DOHH2 (cell line): ENCODE measurements around the gene ZNF816.

Source experiments
- H3F3A ChIP-seq: fragments of 200-600 bp; sonication (generic), shearing (Covaris generic); 2 replicates; pipeline ENCODE4 v1.6.0; 2016; ENCODE audit warnings: antibody characterized with exemption, mild to moderate bottlenecking; ENCODE audit not compliant: control insufficient read depth, insufficient read depth
- H3K27ac ChIP-seq: fragments of 200-600 bp; sonication (generic); 2 replicates; pipeline ENCODE4 v1.5.1; 2014; ENCODE audit warnings: low read depth, mild to moderate bottlenecking, low read length, moderate library complexity
- H3K27me3 ChIP-seq: fragments of 200-600 bp; sonication (generic); 2 replicates; pipeline ENCODE4 v1.6.1; 2014; ENCODE audit warnings: mild to moderate bottlenecking, low read length, mixed read lengths; ENCODE audit not compliant: control insufficient read depth
- H3K36me3 ChIP-seq: fragments of 200-600 bp; sonication (generic); 2 replicates; pipeline ENCODE4 v1.6.1; 2014; ENCODE audit warnings: mild to moderate bottlenecking, low read length, moderate library complexity, mixed read lengths; ENCODE audit not compliant: control insufficient read depth
- H3K4me1 ChIP-seq: fragments of 200-600 bp; sonication (generic); 2 replicates; pipeline ENCODE4 v1.6.1; 2014; ENCODE audit warnings: mild to moderate bottlenecking, low read length, mixed read lengths; ENCODE audit not compliant: control insufficient read depth
- H3K4me2 ChIP-seq: fragments of 200-600 bp; sonication (generic); 2 replicates; pipeline ENCODE4 v1.6.0; 2014; ENCODE audit warnings: mild to moderate bottlenecking, low read length, moderate library complexity
- H3K4me3 ChIP-seq: fragments of 200-600 bp; sonication (generic); 2 replicates; pipeline ENCODE4 v1.5.1; 2014; ENCODE audit warnings: mild to moderate bottlenecking, low read length, mixed read lengths
- H3K79me2 ChIP-seq: fragments of 200-600 bp; sonication (generic); 2 replicates; pipeline ENCODE4 v1.6.1; 2014; ENCODE audit warnings: mild to moderate bottlenecking, low read length, mixed read lengths; ENCODE audit not compliant: control insufficient read depth
- H3K9me2 ChIP-seq: fragments of 200-600 bp; sonication (generic); replicated peaks from 2 replicates; pipeline ENCODE4 v1.6.1; 2014; ENCODE audit warnings: mild to moderate bottlenecking, low read length, mixed read lengths; ENCODE audit not compliant: control insufficient read depth
- H3K9me3 ChIP-seq: fragments of 200-600 bp; sonication (generic); 2 replicates; pipeline ENCODE4 v1.6.1; 2014; ENCODE audit warnings: antibody characterized with exemption, low read length, mixed read lengths; ENCODE audit not compliant: control insufficient read depth, insufficient read depth
- H4K20me1 ChIP-seq: fragments of 200-600 bp; sonication (generic); 2 replicates; pipeline ENCODE4 v1.6.0; 2014; ENCODE audit warnings: low read depth, mild to moderate bottlenecking, antibody characterized with exemption, low read length, moderate library complexity; ENCODE audit not compliant: control insufficient read depth, insufficient read depth
- EZH2phosphoT487 ChIP-seq: fragments of 200-600 bp; sonication (generic); IDR thresholded peaks from 2 replicates; pipeline ENCODE4 v1.6.1; 2017; ENCODE audit warnings: borderline replicate concordance, mild to moderate bottlenecking, antibody characterized with exemption, low read length, moderate library complexity, mixed read lengths
- TF ChIP-seq, protein P1 (sequence below): fragments of 200-600 bp; sonication (generic); IDR thresholded peaks from one replicate; pipeline ENCODE4 v1.5.1; 2014; ENCODE audit warnings: antibody characterized with exemption, mild to moderate bottlenecking, low read depth, low read length; ENCODE audit not compliant: poor library complexity, severe bottlenecking

ZNF816 gene

DNA sequence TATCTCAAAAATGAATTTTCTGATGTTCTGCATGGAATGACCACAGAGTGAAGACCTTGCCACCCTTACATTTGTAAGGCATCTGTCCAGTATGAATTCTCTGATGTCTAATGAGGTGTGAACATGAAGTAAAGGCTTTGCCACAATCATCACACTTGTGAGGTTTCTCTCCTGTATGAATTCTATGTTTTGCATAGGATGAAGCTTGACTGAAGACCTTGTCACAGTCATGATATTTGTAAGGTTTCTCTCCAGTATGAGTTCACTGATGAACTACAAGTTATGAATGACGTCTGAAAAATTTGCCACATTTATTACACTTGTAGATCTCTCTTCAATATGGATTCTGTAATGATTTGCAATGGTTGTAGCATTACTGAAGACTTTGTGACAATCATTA, 13.3 kb downstream of the ZNF816 start:
- Histone ChIP-seq H3K79me2 (no peaks in the 10 kb centered on the region), H4K20me1 (no peaks in the 10 kb centered on the region), H3F3A (0 out of 2 replicates have a peak, but pooled peaks cover 4% of the 10 kb centered on the region), H3K9me3 (peaks cover 32% of the 10 kb centered on the region; the same call in 1 of the 2 replicates), H3K4me2 (no peak overlapping the region), H3K4me3 (no peak overlapping the region), H3K27ac (no peak overlapping the region), H3K9me2 (no peaks in the 10 kb centered on the region), H3K36me3 (peaks cover 50% of the 10 kb centered on the region), H3K27me3 (no peaks in the 10 kb centered on the region), H3K4me1 (no peaks in the 10 kb centered on the region)
- TF ChIP-seq, protein P1, sequence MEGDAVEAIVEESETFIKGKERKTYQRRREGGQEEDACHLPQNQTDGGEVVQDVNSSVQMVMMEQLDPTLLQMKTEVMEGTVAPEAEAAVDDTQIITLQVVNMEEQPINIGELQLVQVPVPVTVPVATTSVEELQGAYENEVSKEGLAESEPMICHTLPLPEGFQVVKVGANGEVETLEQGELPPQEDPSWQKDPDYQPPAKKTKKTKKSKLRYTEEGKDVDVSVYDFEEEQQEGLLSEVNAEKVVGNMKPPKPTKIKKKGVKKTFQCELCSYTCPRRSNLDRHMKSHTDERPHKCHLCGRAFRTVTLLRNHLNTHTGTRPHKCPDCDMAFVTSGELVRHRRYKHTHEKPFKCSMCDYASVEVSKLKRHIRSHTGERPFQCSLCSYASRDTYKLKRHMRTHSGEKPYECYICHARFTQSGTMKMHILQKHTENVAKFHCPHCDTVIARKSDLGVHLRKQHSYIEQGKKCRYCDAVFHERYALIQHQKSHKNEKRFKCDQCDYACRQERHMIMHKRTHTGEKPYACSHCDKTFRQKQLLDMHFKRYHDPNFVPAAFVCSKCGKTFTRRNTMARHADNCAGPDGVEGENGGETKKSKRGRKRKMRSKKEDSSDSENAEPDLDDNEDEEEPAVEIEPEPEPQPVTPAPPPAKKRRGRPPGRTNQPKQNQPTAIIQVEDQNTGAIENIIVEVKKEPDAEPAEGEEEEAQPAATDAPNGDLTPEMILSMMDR: no peak
- no peak for TF ChIP-seq EZH2phosphoT487

DNA sequence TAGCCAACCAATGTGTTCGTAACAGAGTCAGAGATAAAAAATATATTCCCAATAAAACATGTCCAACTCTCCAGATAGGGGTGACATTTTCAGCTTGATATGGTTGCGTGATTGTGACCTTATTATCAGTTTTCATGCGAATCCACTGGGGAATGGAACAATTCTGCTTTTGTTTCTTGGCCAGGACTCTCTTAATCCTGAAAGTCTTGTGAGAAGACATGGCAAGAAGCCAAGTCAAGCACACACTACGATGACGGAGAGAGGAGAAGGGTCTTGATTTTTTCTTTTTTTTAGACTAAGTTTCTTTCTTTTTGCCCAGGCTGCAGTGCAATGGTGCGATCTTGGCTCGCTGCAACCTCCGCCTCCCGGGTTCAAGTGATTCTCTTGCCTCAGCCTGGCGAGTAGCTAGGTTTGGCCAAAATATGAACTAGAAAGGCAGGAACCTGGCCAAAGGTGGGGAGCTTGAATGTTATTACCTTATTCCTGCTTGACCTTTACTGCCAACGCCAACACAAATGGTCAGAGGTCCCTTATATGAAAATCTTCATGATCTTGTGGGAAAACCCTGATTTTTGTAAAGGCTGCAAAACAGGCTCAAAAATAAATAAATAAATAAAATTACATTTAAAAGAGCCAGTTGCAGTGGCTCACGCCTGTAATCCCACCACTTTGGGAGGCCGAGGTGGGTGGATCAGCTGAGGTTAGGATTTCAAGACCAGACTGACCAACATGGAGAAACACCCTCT, 14.5 kb downstream of the ZNF816 start:
- H3K4me2 ChIP-seq: no peak overlapping the region
- no peaks in the 10 kb centered on the region for H3K79me2 ChIP-seq
- no peak overlapping the region for H3K4me3 ChIP-seq
- H3K27me3 ChIP-seq: no peaks in the 10 kb centered on the region
- peaks cover 44% of the 10 kb centered on the region for H3K36me3 ChIP-seq
- H3K9me2 ChIP-seq: no peaks in the 10 kb centered on the region
- no peak for TF ChIP-seq EZH2phosphoT487
- TF ChIP-seq, protein P1: no peak
- H3K9me3 ChIP-seq: peaks cover 32% of the 10 kb centered on the region; the same call in 1 of the 2 replicates
- 0 out of 2 replicates have a peak, but pooled peaks cover 4% of the 10 kb centered on the region for H3F3A ChIP-seq
- no peaks in the 10 kb centered on the region for H3K4me1 ChIP-seq
- H3K27ac ChIP-seq: no peak overlapping the region
- no peaks in the 10 kb centered on the region for H4K20me1 ChIP-seq

DNA sequence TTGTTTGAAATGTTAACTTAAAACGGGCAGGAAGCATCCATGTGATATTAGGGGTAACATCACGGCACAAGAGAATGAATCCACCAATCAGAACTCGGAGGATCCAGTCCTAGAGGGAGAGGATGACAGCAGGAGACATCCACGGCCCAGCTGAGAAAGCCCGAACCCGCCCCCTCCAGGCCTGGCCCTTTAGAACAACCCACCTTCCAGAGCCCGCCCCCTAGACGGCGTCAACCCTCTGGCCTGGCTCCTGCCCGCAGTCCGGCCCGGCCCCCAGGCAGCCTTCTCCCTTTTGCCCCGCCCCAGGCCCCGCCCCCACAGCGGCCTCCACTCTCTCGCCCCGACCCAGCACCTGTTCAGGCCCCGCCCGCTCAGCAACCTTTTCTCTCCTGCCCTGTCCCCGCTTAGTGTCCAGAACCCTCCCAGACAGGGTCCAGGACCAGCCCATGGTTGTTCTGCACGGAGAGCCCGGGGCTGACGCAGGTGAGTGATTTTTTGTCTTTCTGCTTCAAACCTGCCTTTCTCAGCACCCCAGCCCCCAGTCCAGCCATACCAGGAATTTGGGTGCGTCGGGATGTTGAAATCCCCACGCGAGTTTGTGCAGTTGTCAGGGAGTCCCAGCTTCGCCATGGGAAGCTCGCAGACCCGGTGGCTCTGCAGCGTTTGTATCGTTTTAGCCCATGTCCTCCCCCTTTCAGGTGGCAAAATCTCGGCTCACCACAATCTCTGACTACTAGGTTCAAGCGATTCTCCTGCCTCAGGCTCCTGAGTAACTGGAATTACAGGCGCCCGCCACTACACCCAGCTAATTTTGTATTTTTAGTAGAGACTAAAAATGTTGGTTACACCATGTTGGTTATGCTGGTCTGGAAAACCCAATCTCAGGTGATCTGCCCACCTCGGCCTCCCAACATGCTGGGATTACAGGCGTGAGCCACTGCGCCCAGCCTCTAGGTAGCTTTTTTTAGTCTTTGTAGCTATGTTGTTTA, 16.1 kb downstream of the ZNF816 start:
- no peaks in the 10 kb centered on the region for H4K20me1 ChIP-seq
- no peaks in the 10 kb centered on the region for H3K27me3 ChIP-seq
- peaks cover 7% of the 10 kb centered on the region for H3K79me2 ChIP-seq
- H3F3A ChIP-seq: 0 out of 2 replicates have a peak, but pooled peaks cover 4% of the 10 kb centered on the region
- H3K9me2 ChIP-seq: no peaks in the 10 kb centered on the region
- H3K4me3 ChIP-seq: no peak overlapping the region
- peaks cover 29% of the 10 kb centered on the region for H3K36me3 ChIP-seq
- no peak overlapping the region for H3K4me2 ChIP-seq
- H3K9me3 ChIP-seq: peaks cover 25% of the 10 kb centered on the region; the same call in 1 of the 2 replicates
- no peak overlapping the region for H3K27ac ChIP-seq
- TF ChIP-seq, protein P1: no peak
- no peak for TF ChIP-seq EZH2phosphoT487
- H3K4me1 ChIP-seq: no peaks in the 10 kb centered on the region
